Breast epithelium (tissue), 4 donors: Measurements from ENCODE around the gene FHOD3. TPM values are rescaled to one million over a fixed set of nuclear protein-coding genes. Genes with fewer than 3 reads are reported as not detected.

Source experiments
- DNase-seq, 2 donors: peaks; one replicate each; pipeline ENCODE4 v3.0.0-alpha.2; 2019; ENCODE audit warnings: low spot score in 2 of 2
- H3K27ac ChIP-seq, 2 donors: fragments of 200-600 bp; sonication (generic) in 1 of 2; one replicate each; pipeline ENCODE4 v1.5.1; 2016 to 2019; ENCODE audit warnings: mild to moderate bottlenecking in 1 of 2
- H3K27me3 ChIP-seq, 2 donors: fragments of 200-600 bp; sonication (generic) in 1 of 2; one replicate each; pipeline versions ENCODE4 v1.5.1 to v1.6.0; 2017 to 2019; ENCODE audit warnings: control low read depth in 1 of 2, mild to moderate bottlenecking in 1 of 2
- H3K36me3 ChIP-seq: fragments of 200-600 bp; one replicate; pipeline ENCODE4 v1.5.1; 2019
- H3K4me1 ChIP-seq, 2 donors: fragments of 200-600 bp; sonication (generic); one replicate each; pipeline ENCODE4 v1.5.1; 2016 to 2019; ENCODE audit warnings: control low read depth in 1 of 2
- H3K4me3 ChIP-seq, 3 donors: fragments of 200-600 bp; sonication (generic); 1 replicate in 2 of 3; 2 replicates in 1 of 3; pipeline ENCODE4 v1.5.1; 2016 to 2019; ENCODE audit warnings: mild to moderate bottlenecking in 3 of 3, moderate library complexity in 2 of 3
- H3K9me3 ChIP-seq, 2 donors: fragments of 200-600 bp; sonication (generic) in 1 of 2; one replicate each; pipeline ENCODE4 v1.5.1; 2016 to 2019; ENCODE audit warnings: control low read depth in 1 of 2
- CTCF ChIP-seq, 3 donors: fragments of 450-650 bp; IDR thresholded peaks; one replicate each; pipeline ENCODE4 v1.5.1; 2016 to 2017; ENCODE audit warnings: antibody characterized with exemption in 3 of 3, mild to moderate bottlenecking in 3 of 3, moderate library complexity in 3 of 3
- POLR2A ChIP-seq: fragments of 450-650 bp; IDR thresholded peaks from one replicate; pipeline ENCODE4 v1.6.1; 2016; ENCODE audit warnings: antibody characterized with exemption, mild to moderate bottlenecking, moderate library complexity
- POLR2AphosphoS5 ChIP-seq, 3 donors: sonication (generic); formaldehyde crosslinking; IDR thresholded peaks; one replicate each; pipeline ENCODE4 v1.6.1; 2017; ENCODE audit warnings: antibody characterized with exemption in 3 of 3
- intact Hi-C: fragments of 100-400 bp; cut with DNase I; formaldehyde crosslinking; loops from one replicate; pipeline ENCODE4 v1.15.1; 2023; ENCODE audit warnings: low total_unique reads
- total RNA-seq, 3 donors: library from RNA; depleted of rRNA; stranded (reverse); fragments of >200 nt; gene quantifications; one replicate each; pipeline ENCODE4 v1.1.0, GENCODE V29; 2016

FHOD3 gene
- total RNA-seq, result 10 to 100 TPM in 2 of 3 donors, 1 to 10 TPM in 1; 1.9 to 13.1 (median 13.0) TPM

- DNase-seq, result peak in 1 of 2 donors; percentile 42
- no peak for TF ChIP-seq CTCF (IDR thresholded peaks at IDR 0.05)
- TF ChIP-seq POLR2A, result no peak
- TF ChIP-seq POLR2AphosphoS5 (IDR thresholded peaks at IDR 0.05), result no peak
- H3K27me3 ChIP-seq, result no peaks in the 10 kb centered on the region
- H3K9me3 ChIP-seq, result no peaks in the 10 kb centered on the region
- H3K4me1 ChIP-seq, result no peaks in the 10 kb centered on the region
- H3K27ac ChIP-seq, result peak within 1 kb of the TSS; percentile 65 to 84
- H3K4me3 ChIP-seq, result peak within 1 kb of the TSS; percentile 53 to 94 (median 73)
- intact Hi-C loops, result no loop called here
- no peaks in the 10 kb centered on the region for H3K36me3 ChIP-seq
Observed at GRCh38 chr18:36297417-36298125, at the start of gene FHOD3. TSS of gene FHOD3 (plus strand) at chr18:36297713. CDS start at chr18:36297836, 123 bp downstream.

GRCh38 chr18:36249392-36249791, 48.1 kb upstream of the FHOD3 start:
- Histone ChIP-seq H3K36me3 (no peaks in the 10 kb centered on the region), H3K4me3 (no peak overlapping the region), H3K27me3 (no peaks in the 10 kb centered on the region), H3K27ac (no peak overlapping the region), H3K9me3 (no peaks in the 10 kb centered on the region), H3K4me1 (no peaks in the 10 kb centered on the region)
- DNase-seq, result no peak
- intact Hi-C loops, result no loop called here
- no peak for TF ChIP-seq POLR2AphosphoS5 (IDR thresholded peaks at IDR 0.05)

GRCh38 chr18:36250827-36251226, 46.7 kb upstream of the FHOD3 start:
- no peak for TF ChIP-seq POLR2A
- TF ChIP-seq CTCF (IDR thresholded peaks at IDR 0.05), result no peak
- TF ChIP-seq POLR2AphosphoS5 (IDR thresholded peaks at IDR 0.05), result no peak
- DNase-seq, result no peak
- H3K36me3 ChIP-seq, result no peaks in the 10 kb centered on the region
- H3K9me3 ChIP-seq, result no peaks in the 10 kb centered on the region
- no peak overlapping the region for H3K27ac ChIP-seq
- no peaks in the 10 kb centered on the region for H3K4me1 ChIP-seq
- no peaks in the 10 kb centered on the region for H3K27me3 ChIP-seq
- intact Hi-C loops, result no loop called here
- no peak overlapping the region for H3K4me3 ChIP-seq

- intact Hi-C loops, result no loop called here
- no peak overlapping the region for H3K27ac ChIP-seq
- DNase-seq, result no peak
- no peak for TF ChIP-seq POLR2A
- no peak for TF ChIP-seq POLR2AphosphoS5 (IDR thresholded peaks at IDR 0.05)
- no peak for TF ChIP-seq CTCF (IDR thresholded peaks at IDR 0.05)
- no peaks in the 10 kb centered on the region for H3K4me1 ChIP-seq
- H3K9me3 ChIP-seq, result no peaks in the 10 kb centered on the region
- no peaks in the 10 kb centered on the region for H3K36me3 ChIP-seq
- H3K4me3 ChIP-seq, result no peak overlapping the region
- H3K27me3 ChIP-seq, result no peaks in the 10 kb centered on the region
Observed at GRCh38 chr18:36255072-36255698, 42.3 kb upstream of the FHOD3 start.

- TF ChIP-seq CTCF (IDR thresholded peaks at IDR 0.05) (no peak), POLR2AphosphoS5 (IDR thresholded peaks at IDR 0.05) (no peak), POLR2A (no peak)
- no peaks in the 10 kb centered on the region for H3K27me3 ChIP-seq
- H3K36me3 ChIP-seq, result no peaks in the 10 kb centered on the region
- DNase-seq, result no peak
- H3K9me3 ChIP-seq, result no peaks in the 10 kb centered on the region
- H3K27ac ChIP-seq, result no peak overlapping the region
- no peaks in the 10 kb centered on the region for H3K4me1 ChIP-seq
- intact Hi-C loops, result no loop called here
- no peak overlapping the region for H3K4me3 ChIP-seq
Observed at GRCh38 chr18:36256094-36256493, 41.4 kb upstream of the FHOD3 start.
